Measurements from ENCODE around the gene CCNL2. TPM values are rescaled to one million over a fixed set of nuclear protein-coding genes. Genes with fewer than 3 reads are reported as not detected.

Gene CCNL2
- total and polyA plus RNA-seq, 2 of the 13 experiments (the other 11 are each of a cell fraction or from before 2014, with no cell fraction given), result 105 to 340 TPM

GRCh38 chr1:1400576-1401456, 1.7 kb upstream of the CCNL2 start (continued):
- TF ChIP-seq NFAT5 (CRISPR knock-in tag; IDR thresholded peaks at IDR 0.05) (0 out of 2 replicates have a peak, but pooled peaks have one; percentile 40), ZNF724P (CRISPR knock-in tag; IDR thresholded peaks at IDR 0.05; ENCODE audit: borderline replicate concordance) (no peak; the same call in 1 of the 2 replicates), ARHGAP35 (CRISPR knock-in tag; IDR thresholded peaks at IDR 0.05; ENCODE audit: borderline replicate concordance) (no peak), JDP2 (CRISPR knock-in tag; IDR thresholded peaks at IDR 0.05; ENCODE audit: borderline replicate concordance) (peak; percentile 72; the same call in 1 of the 2 replicates), ARNT2 (CRISPR knock-in tag; IDR thresholded peaks at IDR 0.05; ENCODE audit: low read depth) (peak; percentile 87), DPF2 (CRISPR knock-in tag; IDR thresholded peaks at IDR 0.05; ENCODE audit: borderline replicate concordance, low read depth) (peak; percentile 88), BCL6 (CRISPR knock-in tag; IDR thresholded peaks at IDR 0.05) (peak; percentile 95), RNF2 (conservative IDR thresholded peaks at IDR 0.05; ENCODE audit: low read depth) (no peak), TOPORS (CRISPR knock-in tag; IDR thresholded peaks at IDR 0.05) (peak; percentile 66; the same call in 1 of the 2 replicates), NAIF1 (CRISPR knock-in tag; IDR thresholded peaks at IDR 0.05; ENCODE audit: borderline replicate concordance) (no peak), SNAI1 (CRISPR knock-in tag; IDR thresholded peaks at IDR 0.05; ENCODE audit: borderline replicate concordance) (peak; percentile 36; the same call in 1 of the 2 replicates), NFYC (CRISPR knock-in tag; IDR thresholded peaks at IDR 0.05) (peak; percentile 51; the same call in 1 of the 2 replicates)
- TF ChIP-seq, protein P1, sequence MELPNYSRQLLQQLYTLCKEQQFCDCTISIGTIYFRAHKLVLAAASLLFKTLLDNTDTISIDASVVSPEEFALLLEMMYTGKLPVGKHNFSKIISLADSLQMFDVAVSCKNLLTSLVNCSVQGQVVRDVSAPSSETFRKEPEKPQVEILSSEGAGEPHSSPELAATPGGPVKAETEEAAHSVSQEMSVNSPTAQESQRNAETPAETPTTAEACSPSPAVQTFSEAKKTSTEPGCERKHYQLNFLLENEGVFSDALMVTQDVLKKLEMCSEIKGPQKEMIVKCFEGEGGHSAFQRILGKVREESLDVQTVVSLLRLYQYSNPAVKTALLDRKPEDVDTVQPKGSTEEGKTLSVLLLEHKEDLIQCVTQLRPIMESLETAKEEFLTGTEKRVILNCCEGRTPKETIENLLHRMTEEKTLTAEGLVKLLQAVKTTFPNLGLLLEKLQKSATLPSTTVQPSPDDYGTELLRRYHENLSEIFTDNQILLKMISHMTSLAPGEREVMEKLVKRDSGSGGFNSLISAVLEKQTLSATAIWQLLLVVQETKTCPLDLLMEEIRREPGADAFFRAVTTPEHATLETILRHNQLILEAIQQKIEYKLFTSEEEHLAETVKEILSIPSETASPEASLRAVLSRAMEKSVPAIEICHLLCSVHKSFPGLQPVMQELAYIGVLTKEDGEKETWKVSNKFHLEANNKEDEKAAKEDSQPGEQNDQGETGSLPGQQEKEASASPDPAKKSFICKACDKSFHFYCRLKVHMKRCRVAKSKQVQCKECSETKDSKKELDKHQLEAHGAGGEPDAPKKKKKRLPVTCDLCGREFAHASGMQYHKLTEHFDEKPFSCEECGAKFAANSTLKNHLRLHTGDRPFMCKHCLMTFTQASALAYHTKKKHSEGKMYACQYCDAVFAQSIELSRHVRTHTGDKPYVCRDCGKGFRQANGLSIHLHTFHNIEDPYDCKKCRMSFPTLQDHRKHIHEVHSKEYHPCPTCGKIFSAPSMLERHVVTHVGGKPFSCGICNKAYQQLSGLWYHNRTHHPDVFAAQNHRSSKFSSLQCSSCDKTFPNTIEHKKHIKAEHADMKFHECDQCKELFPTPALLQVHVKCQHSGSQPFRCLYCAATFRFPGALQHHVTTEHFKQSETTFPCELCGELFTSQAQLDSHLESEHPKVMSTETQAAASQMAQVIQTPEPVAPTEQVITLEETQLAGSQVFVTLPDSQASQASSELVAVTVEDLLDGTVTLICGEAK (IDR thresholded peaks at IDR 0.05), result no peak
- TF ChIP-seq, protein P1 (CRISPR knock-in tag; IDR thresholded peaks at IDR 0.05), result peak; percentile 75; the same call in 1 of the 2 replicates
